Ishikawa (cell line): ENCODE measurements around the gene CLDN14.

ENCODE experiments used
- CEBPB ChIP-seq: IDR thresholded peaks from 2 replicates; pipeline ENCODE4 v1.6.1; 2012
- EGR1 ChIP-seq: IDR thresholded peaks from 2 replicates; pipeline ENCODE4 v1.6.1; 2012
- EP300 ChIP-seq: IDR thresholded peaks from 2 replicates; pipeline ENCODE4 v1.6.1; 2012; ENCODE audit warnings: borderline replicate concordance
- FOXM1 ChIP-seq: IDR thresholded peaks from 2 replicates; pipeline ENCODE4 v1.6.1; 2012; ENCODE audit warnings: low read depth, borderline replicate concordance
- MAX ChIP-seq: IDR thresholded peaks from 2 replicates; pipeline ENCODE4 v1.6.1; 2012
- NFIC ChIP-seq: IDR thresholded peaks from 2 replicates; pipeline ENCODE4 v1.6.1; 2012
- TCF12 ChIP-seq: IDR thresholded peaks from 2 replicates; pipeline ENCODE4 v1.6.1; 2012; ENCODE audit warnings: low read depth
- ZBTB7A ChIP-seq: IDR thresholded peaks from 2 replicates; pipeline ENCODE4 v1.6.1; 2012; ENCODE audit warnings: low read depth
- TF ChIP-seq, protein P1 (sequence below): IDR thresholded peaks from 2 replicates; pipeline ENCODE4 v1.6.1; 2012; ENCODE audit warnings: low read depth, mild to moderate bottlenecking

DNA sequence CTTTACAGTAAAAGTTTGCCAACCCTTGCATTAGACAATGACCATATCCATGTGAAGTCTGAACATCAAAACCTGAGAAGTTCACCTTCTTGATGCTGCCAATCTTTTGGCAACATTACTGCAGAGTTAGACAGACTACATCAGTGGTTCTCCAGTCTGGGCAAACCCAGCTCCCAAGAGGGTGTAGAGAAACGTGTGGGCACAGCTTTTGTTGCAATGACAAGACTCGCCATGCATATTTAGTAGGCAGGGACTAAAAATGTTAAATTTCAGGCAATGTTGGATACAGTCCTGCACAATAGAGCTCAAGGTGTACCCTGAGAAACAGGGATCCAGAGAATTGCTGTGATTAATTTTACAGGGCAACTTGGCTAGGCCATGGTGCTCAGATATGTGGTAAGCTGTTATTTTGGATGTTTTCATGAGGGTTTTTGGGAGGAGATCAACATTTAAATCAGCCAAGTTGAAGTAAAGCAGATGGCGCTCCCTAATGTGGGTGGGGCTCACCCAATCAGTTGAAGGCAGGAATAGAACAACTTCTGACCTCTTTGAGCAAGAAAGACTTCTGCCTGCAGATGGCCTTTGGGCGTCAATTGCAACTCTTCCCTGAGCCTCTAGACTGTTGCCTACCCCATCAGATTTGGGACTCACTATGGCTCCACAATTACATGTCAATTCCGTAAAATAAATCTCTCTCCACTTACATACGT, 37.6 kb upstream of the CLDN14 start:
- TF ChIP-seq FOXM1 (no peak), MAX (no peak), EGR1 (no peak), EP300 (no peak), ZBTB7A (no peak), NFIC (no peak), CEBPB (no peak), TCF12 (no peak)
- TF ChIP-seq, protein P1, sequence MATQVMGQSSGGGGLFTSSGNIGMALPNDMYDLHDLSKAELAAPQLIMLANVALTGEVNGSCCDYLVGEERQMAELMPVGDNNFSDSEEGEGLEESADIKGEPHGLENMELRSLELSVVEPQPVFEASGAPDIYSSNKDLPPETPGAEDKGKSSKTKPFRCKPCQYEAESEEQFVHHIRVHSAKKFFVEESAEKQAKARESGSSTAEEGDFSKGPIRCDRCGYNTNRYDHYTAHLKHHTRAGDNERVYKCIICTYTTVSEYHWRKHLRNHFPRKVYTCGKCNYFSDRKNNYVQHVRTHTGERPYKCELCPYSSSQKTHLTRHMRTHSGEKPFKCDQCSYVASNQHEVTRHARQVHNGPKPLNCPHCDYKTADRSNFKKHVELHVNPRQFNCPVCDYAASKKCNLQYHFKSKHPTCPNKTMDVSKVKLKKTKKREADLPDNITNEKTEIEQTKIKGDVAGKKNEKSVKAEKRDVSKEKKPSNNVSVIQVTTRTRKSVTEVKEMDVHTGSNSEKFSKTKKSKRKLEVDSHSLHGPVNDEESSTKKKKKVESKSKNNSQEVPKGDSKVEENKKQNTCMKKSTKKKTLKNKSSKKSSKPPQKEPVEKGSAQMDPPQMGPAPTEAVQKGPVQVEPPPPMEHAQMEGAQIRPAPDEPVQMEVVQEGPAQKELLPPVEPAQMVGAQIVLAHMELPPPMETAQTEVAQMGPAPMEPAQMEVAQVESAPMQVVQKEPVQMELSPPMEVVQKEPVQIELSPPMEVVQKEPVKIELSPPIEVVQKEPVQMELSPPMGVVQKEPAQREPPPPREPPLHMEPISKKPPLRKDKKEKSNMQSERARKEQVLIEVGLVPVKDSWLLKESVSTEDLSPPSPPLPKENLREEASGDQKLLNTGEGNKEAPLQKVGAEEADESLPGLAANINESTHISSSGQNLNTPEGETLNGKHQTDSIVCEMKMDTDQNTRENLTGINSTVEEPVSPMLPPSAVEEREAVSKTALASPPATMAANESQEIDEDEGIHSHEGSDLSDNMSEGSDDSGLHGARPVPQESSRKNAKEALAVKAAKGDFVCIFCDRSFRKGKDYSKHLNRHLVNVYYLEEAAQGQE: no peak
